NOMO-1 treated with dmso at 0.1 percent for 144 hours (cell line): Measurements from ENCODE around the gene ALG12.

Source experiments
- DNase-seq: peaks from one replicate; lab custom pipeline; 2025; ENCODE audit not compliant: unreplicated experiment; lab: John Stamatoyannopoulos, UW

Gene ALG12

GRCh38 chr22:49933236-49934159 lies 15.3 kb upstream of the ALG12 start:
- DNase-seq: no peak

- peak; percentile 76 for DNase-seq
These were observed 12.6 kb upstream of the ALG12 start for GRCh38 chr22:49930596-49931412.

GRCh38 chr22:49929994-49930575 lies 11.8 kb upstream of the ALG12 start:
- DNase-seq: no peak

- peak; percentile 11 for DNase-seq
These were observed 11.2 kb upstream of the ALG12 start for GRCh38 chr22:49929211-49929979.

GRCh38 chr22:49928555-49929210 lies 10.4 kb upstream of the ALG12 start:
- no peak for DNase-seq

DNA sequence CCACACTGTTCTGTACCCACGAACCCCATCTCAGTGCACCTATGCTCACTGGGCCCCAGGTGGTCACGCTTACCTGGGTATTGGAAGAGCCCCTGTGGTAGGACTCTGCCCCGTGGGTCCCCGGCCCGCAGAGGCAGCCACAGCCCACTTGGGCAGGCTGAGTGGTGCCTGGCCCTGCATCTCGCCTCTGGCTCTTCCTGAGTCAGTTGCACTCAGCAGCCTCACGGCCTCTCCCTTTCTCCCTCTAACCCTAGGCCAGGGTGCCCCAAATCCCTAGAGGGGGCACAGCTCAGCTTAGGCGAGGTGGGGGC lies 9.9 kb upstream of the ALG12 start:
- no peak for DNase-seq

DNA sequence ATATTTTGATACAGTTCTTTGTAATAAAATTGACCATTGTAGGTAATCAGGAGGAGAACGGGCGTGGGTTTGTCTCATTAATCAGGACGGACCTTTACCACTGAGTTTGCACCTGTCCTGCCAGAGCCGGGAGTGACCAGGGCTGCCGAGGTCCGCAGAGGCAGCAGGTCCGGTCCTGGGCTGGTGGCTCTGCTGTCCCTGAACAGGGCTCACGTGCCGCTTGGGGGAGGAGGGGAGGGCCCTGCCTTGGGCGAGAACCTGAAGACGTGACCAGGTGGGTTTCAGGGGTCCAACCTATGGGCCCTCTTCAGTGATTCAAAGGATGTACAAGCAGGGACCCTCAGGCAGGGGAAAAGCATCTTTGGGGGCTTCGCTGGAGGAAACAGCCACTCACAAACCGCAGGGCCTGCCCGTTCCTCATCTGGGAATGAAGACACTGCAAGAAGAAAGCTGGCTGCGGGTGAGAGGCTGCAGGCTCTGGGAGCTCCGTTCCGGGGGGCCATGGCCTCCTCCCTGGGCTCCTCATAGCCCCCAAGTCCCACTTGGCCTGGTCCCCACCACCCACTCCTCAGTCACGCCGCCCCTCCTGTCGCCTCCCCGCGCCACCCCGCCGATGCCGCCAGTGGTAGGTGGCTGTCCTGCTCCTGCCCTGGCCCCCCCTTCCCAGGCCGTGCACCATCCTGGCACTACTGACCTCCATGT lies 9.4 kb upstream of the ALG12 start:
- no peak for DNase-seq

GRCh38 chr22:49926916-49927315 lies 8.7 kb upstream of the ALG12 start:
- no peak for DNase-seq

- no peak for DNase-seq
These were observed 7.4 kb upstream of the ALG12 start for GRCh38 chr22:49925525-49926128.

- no peak for DNase-seq
These were observed 6.0 kb upstream of the ALG12 start for GRCh38 chr22:49924113-49924833.

- DNase-seq: no peak
These were observed 5.2 kb upstream of the ALG12 start for GRCh38 chr22:49923445-49923844.

DNA sequence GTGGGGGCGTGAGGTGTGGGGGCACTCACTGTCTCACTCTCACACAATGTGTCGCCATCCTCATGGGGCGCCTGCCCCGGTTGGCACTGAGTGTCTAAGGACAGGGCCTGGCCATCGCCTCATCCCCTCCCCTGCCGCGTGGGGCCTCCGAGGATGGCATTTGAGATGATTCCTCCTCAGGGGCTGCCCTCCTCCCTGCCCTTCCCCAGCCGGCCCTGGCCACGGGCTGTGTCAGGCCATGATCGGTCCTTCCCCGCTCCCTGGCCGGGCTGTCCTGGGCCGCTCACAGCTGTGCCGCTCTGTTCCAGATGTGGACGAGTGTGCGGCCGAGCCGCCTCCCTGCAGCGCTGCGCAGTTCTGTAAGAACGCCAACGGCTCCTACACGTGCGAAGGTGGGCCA lies 4.7 kb upstream of the ALG12 start:
- DNase-seq: no peak

- no peak for DNase-seq
These were observed 4.2 kb upstream of the ALG12 start for GRCh38 chr22:49922484-49922883.

DNA sequence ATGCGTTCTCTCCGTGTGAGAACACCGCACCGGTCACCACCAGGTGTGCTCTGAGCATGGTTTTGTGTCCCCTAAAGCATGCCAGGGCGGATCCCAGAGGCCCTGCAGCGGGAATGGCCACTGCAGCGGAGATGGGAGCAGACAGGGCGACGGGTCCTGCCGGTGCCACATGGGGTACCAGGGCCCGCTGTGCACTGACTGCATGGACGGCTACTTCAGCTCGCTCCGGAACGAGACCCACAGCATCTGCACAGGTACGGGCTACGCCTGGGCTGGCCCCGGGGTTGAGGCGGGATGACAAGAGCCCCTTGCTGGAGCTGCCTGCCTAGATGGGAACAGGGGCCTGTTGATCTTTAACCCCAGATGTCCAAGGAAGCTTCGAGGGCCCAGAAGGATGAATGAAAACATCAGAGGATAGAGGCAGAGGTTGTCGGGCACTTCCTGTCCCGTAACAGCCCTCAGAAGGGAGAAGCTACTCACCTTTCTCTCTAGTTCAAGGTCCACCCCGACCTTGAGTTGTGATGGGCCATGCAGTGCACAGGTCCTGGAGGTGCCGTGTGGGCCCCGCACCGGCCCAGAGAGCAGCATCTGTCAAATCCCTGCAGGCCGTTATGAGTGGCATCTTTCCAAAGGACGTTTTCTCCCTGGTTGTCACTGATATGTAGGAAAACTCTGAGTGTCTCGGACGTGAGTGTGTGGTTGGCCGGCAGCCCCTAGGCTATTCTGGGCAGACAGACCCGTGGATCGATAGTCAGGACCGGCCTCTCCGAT lies 3.5 kb upstream of the ALG12 start:
- no peak for DNase-seq

DNA sequence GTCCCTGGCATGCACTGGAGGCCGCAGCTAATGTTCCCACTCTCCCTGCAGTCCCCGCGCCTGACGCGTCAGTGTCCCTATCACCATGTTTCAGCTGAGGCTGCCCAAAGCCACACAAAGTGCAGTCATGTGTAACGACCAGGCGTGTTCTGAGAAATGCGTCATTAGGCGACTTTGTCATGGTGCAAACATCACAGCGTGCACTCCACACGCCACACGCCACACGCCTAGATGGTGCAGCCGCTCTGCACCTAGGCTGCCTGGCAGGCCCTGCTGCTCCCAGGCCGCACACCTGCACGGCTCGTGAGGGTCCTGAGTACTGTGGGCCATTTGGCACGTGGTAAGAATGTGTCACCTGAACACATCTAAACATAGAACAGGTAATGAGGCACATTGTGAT lies 2.6 kb upstream of the ALG12 start:
- DNase-seq: no peak

DNA sequence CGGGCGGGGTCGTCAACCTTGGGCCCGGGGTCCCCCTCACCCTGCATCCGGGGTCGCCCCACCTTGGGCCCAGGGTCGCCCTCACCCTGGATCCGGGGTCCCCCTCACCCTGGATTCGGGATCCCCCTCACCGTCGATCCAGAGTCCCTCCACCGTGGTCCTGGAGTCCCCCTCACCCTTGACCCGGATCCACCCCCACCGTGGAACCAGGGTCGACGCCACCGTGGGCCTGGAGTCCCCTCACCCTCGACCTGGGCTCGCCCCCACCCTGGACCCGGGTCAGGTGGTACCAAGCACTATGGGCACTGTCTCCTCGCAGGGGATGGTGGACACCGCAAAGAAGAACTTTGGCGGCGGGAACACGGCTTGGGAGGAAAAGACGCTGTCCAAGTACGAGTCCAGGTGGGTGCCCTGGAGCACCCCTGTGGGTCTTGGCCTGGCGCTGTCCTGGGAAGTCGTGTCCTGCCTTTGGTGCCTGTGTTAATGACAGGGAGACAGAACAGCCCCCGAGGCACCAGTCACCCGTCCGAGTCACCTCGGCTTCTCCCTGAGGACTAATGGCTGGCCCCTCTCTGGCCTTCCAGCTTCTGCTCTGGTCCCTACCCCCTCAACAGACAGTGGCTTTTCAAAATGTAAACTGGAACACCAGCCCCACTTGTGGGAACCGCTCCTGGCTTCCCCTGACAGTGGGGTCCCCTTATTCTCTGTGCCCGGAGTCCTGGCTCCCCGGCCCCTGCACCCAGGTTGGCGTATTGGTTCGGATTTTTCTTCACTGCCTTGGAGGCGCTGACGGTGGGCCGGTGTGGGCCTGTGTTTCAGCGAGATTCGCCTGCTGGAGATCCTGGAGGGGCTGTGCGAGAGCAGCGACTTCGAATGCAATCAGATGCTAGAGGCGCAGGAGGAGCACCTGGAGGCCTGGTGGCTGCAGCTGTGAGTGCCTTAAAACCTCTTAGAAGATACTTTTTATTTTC lies 958 bp upstream of the ALG12 start:
- DNase-seq: no peak

DNA sequence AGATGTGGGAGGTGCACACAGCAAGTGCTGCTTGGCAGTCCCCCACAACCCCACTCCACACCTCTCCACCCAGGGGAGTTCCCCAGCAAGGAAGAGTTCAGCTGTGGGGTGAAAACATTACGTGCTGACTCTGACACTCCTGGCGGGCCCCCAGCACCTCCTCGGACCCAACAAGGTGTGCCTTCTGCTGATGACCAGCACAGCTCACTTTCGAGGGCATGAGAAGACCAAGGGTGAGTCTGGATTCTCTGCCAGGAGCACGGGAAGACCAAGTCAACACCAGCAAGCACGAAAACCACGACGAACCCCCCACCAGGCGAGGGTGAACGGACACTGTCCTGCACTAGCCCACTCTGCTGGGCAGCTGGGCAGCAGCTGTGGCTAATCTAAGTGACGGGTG lies 1.4 kb downstream of the ALG12 start:
- no peak for DNase-seq
